Loucy (cell line): Measurements from ENCODE around the gene MICAL3.
"Not testable (repeated sequence)": the region's sequence is repeated elsewhere in the genome, so short reads cannot be mapped to it uniquely, and the experiment has no call there.

Source experiments
- H2AFZ ChIP-seq: fragments of 200-600 bp; sonication (generic); 2 replicates; pipeline ENCODE4 v1.6.0; 2016; ENCODE audit warnings: antibody characterized with exemption, mild to moderate bottlenecking, low read length, moderate library complexity
- H3F3A ChIP-seq: fragments of 200-600 bp; 2 replicates; pipeline ENCODE4 v1.6.0; 2016; ENCODE audit warnings: antibody characterized with exemption, low read depth, mild to moderate bottlenecking
- H3K27me3 ChIP-seq: fragments of 200-600 bp; sonication (generic); 2 replicates; pipeline ENCODE4 v1.6.1; 2014; ENCODE audit warnings: low read length, mild to moderate bottlenecking; ENCODE audit not compliant: insufficient read depth, poor library complexity, severe bottlenecking
- H3K36me3 ChIP-seq: fragments of 200-600 bp; sonication (generic); 2 replicates; pipeline ENCODE4 v1.6.1; 2016; ENCODE audit warnings: low read length; ENCODE audit not compliant: insufficient read depth
- H3K4me1 ChIP-seq: fragments of 200-600 bp; sonication (generic); 2 replicates; pipeline ENCODE4 v1.5.1; 2014; ENCODE audit warnings: low read length, mild to moderate bottlenecking; ENCODE audit not compliant: insufficient read depth, poor library complexity, severe bottlenecking
- H3K4me2 ChIP-seq: fragments of 200-600 bp; sonication (generic); 2 replicates; pipeline ENCODE4 v1.6.0; 2014; ENCODE audit warnings: antibody characterized with exemption, low read length, low read depth, mild to moderate bottlenecking; ENCODE audit not compliant: poor library complexity, severe bottlenecking
- H3K4me3 ChIP-seq: fragments of 200-600 bp; sonication (generic); 2 replicates; pipeline ENCODE4 v1.5.1; 2014; ENCODE audit warnings: low read length, mild to moderate bottlenecking, mixed read lengths; ENCODE audit not compliant: poor library complexity, severe bottlenecking
- H3K79me2 ChIP-seq: fragments of 200-600 bp; sonication (generic); 2 replicates; pipeline ENCODE4 v1.6.1; 2014; ENCODE audit warnings: low read length; ENCODE audit not compliant: insufficient read depth
- H3K9ac ChIP-seq: fragments of 200-600 bp; sonication (generic); 2 replicates; pipeline ENCODE4 v1.6.0; 2014; ENCODE audit warnings: mild to moderate bottlenecking, low read depth, low read length, moderate library complexity; ENCODE audit not compliant: poor library complexity, severe bottlenecking
- H3K9me2 ChIP-seq: fragments of 200-600 bp; sonication (generic); replicated peaks from 2 replicates; pipeline ENCODE4 v1.6.1; 2016; ENCODE audit warnings: low read depth, low read length, mixed read lengths
- H3K9me3 ChIP-seq: fragments of 200-600 bp; sonication (generic); 2 replicates; pipeline ENCODE4 v1.6.1; 2014; ENCODE audit warnings: mild to moderate bottlenecking, antibody characterized with exemption, low read length, low read depth; ENCODE audit not compliant: insufficient read depth
- H4K20me1 ChIP-seq: fragments of 200-600 bp; sonication (generic); 2 replicates; pipeline ENCODE4 v1.6.0; 2014; ENCODE audit warnings: antibody characterized with exemption, low read length, mild to moderate bottlenecking; ENCODE audit not compliant: insufficient read depth, poor library complexity, severe bottlenecking
- EZH2phosphoT487 ChIP-seq: fragments of 200-600 bp; IDR thresholded peaks from 2 replicates; pipeline ENCODE4 v1.6.1; 2018; ENCODE audit warnings: antibody characterized with exemption, mild to moderate bottlenecking, moderate library complexity, borderline replicate concordance
- TF ChIP-seq, protein P1 (sequence below): fragments of 200-600 bp; sonication (generic); conservative IDR thresholded peaks from 2 replicates; pipeline ENCODE4 v1.5.1; 2014; ENCODE audit warnings: mild to moderate bottlenecking, antibody characterized with exemption, low read length

MICAL3 gene

DNA sequence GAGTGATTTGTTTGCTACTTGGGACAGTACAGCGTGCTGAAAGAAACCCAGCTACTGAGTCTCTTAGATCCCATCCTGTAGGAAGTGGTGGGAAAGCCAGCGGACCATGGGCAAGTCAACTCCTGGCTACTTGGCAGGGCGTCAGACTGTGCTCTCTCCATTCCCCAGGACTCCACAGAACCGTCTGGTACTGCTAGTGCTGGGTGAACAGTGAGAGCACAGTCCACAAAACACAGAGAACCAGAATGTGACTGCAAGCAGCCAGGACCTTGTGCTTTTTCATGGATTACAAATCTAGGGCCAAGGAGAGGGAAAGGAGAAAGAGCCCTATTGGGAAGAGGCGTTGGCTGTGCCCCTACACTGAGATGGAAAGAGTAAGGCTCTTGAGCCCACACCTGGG, 260.3 kb downstream of the MICAL3 start:
- no peaks in the 10 kb centered on the region for H3K36me3 ChIP-seq
- no peak overlapping the region for H2AFZ ChIP-seq
- H3K9me2 ChIP-seq: no peaks in the 10 kb centered on the region
- no peak for TF ChIP-seq EZH2phosphoT487
- TF ChIP-seq, protein P1, sequence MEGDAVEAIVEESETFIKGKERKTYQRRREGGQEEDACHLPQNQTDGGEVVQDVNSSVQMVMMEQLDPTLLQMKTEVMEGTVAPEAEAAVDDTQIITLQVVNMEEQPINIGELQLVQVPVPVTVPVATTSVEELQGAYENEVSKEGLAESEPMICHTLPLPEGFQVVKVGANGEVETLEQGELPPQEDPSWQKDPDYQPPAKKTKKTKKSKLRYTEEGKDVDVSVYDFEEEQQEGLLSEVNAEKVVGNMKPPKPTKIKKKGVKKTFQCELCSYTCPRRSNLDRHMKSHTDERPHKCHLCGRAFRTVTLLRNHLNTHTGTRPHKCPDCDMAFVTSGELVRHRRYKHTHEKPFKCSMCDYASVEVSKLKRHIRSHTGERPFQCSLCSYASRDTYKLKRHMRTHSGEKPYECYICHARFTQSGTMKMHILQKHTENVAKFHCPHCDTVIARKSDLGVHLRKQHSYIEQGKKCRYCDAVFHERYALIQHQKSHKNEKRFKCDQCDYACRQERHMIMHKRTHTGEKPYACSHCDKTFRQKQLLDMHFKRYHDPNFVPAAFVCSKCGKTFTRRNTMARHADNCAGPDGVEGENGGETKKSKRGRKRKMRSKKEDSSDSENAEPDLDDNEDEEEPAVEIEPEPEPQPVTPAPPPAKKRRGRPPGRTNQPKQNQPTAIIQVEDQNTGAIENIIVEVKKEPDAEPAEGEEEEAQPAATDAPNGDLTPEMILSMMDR: no peak
- H3K79me2 ChIP-seq: peaks cover 93% of the 10 kb centered on the region
- peaks cover 32% of the 10 kb centered on the region for H3K4me1 ChIP-seq
- peak overlapping the region; percentile 58 for H3K9ac ChIP-seq
- peaks cover 46% of the 10 kb centered on the region for H4K20me1 ChIP-seq
- H3K4me2 ChIP-seq: peak overlapping the region; percentile 55
- H3K4me3 ChIP-seq: peak overlapping the region; percentile 7
- no peaks in the 10 kb centered on the region for H3F3A ChIP-seq
- H3K9me3 ChIP-seq: no peaks in the 10 kb centered on the region
- no peaks in the 10 kb centered on the region for H3K27me3 ChIP-seq

DNA sequence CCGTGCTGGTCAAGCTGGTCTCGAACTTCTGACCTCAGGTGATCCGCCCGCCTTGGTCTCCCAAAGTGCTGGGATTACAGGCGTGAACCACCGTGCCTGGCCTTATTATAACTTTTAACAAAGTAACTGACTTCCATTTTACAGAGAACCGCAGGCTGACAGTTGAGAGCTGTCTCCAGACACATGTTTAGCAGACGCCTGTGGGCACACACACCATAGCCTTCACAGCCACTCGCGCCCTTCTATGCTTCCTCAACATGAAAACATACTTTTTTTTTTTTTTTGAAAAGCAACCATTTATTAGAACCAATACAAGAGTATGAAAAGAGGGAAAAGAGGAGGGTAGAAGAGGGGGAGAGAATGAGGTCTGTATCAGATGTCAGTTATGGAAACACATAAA, 260.9 kb downstream of the MICAL3 start:
- H3K4me1 ChIP-seq: peaks cover 31% of the 10 kb centered on the region
- H4K20me1 ChIP-seq: peaks cover 48% of the 10 kb centered on the region
- H3K4me2 ChIP-seq: peak overlapping the region; percentile 55
- H3K9me3 ChIP-seq, H3K9me2 ChIP-seq, H3K4me3 ChIP-seq, H2AFZ ChIP-seq, H3K36me3 ChIP-seq, H3K27me3 ChIP-seq, H3F3A ChIP-seq: not testable (repeated sequence)
- H3K79me2 ChIP-seq: peaks cover 95% of the 10 kb centered on the region
- peak overlapping the region; percentile 58 for H3K9ac ChIP-seq

DNA sequence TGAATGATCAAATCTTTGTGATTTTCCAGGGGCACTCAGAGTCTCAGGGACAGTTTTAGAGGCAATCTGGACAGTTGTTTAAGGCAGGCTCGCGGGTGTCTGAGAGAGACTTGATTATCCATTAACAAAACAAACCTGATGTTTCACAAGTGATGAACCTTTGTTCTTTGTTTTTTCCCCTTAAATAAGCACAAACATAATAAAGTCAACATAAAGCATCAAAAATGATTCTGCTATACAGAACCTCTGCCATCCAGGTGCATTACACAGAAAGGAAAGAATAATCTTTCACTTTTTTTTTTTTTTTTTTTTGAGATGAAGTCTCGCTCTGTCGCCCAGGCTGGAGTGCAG, 263.2 kb downstream of the MICAL3 start:
- Histone ChIP-seq H3K9ac (no peak overlapping the region), H3K9me2 (no peaks in the 10 kb centered on the region), H3K4me3 (no peak overlapping the region), H3K79me2 (peaks cover 95% of the 10 kb centered on the region), H3K4me1 (peaks cover 18% of the 10 kb centered on the region), H3K27me3 (no peaks in the 10 kb centered on the region), H3K9me3 (no peaks in the 10 kb centered on the region), H2AFZ (no peak overlapping the region), H3K4me2 (no peak overlapping the region), H4K20me1 (peaks cover 38% of the 10 kb centered on the region), H3K36me3 (no peaks in the 10 kb centered on the region), H3F3A (no peaks in the 10 kb centered on the region)
- TF ChIP-seq EZH2phosphoT487: no peak

DNA sequence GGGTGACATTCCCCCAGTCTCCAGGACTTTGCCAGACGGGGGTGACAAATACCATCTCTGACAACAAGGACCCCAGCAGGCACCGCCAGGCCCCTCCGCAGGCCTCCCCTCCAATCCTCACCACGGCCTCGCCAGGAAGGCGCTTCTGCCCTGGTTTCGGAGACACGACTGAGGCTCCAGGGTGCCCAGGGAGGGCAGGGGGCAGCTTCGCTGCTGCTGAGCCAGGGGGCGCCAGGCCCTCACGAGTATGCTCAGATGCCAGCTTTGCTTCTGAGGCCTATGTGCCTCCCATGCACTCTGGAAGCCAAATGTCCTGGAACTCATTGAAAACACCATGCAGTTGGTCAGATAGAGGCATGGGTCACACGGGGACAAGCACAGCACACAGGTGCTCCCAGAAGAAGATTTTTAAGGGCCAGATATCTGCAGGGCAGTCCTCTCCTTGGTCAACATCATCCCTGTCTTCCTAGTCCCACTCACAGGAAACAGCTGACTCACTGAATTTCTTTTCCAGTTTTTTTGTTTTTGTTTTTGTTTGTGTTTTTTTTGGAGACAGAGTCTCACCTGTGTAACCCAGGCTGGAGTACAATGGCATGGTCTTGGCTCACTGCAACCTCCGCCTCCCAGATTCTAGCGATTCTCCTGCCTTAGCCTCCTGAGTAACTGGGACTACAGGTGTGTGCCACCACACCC, 270.0 kb downstream of the MICAL3 start:
- Histone ChIP-seq H2AFZ (no peak overlapping the region), H3K79me2 (peaks cover 88% of the 10 kb centered on the region), H3K9me2 (no peaks in the 10 kb centered on the region), H3K4me2 (no peak overlapping the region), H3K27me3 (no peaks in the 10 kb centered on the region), H3K9ac (no peak overlapping the region), H3K4me3 (no peak overlapping the region), H3K9me3 (no peaks in the 10 kb centered on the region), H3K36me3 (peaks cover 5% of the 10 kb centered on the region; the same call in 1 of the 2 replicates), H3K4me1 (no peaks in the 10 kb centered on the region), H4K20me1 (peaks cover 38% of the 10 kb centered on the region), H3F3A (no peaks in the 10 kb centered on the region)
- TF ChIP-seq, protein P1: peak; percentile 58
- no peak for TF ChIP-seq EZH2phosphoT487
